HG03378 (cell line): ENCODE results near the gene MSL3B.

Source experiments
- ATAC-seq: cut with Tn5 transposase; IDR thresholded peaks from one replicate; pipeline ENCODE4 v1.9.1; 2021; ENCODE audit warnings: mild to moderate bottlenecking, moderate library complexity; ENCODE audit not compliant: unreplicated experiment

Gene MSL3B

DNA sequence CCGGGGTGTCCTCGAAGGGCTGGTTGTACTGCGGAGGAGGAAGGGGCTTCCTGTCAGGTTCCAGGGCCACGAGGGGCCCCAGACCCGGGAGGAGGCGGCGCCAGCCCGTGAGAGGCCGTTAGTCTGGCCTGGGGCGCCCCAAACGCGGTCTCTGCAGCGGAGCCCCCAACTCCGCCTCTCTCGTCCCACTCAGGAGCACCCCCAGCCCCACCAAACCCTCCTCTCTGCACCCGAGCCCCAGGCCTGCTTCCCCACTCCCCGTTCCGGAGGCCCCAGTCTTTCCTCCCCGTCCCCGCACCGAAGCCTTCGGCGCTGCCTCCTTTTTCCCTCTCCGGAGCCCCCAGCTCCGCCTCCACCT lies 14.3 kb downstream of the MSL3B start:
- no peak for ATAC-seq

DNA sequence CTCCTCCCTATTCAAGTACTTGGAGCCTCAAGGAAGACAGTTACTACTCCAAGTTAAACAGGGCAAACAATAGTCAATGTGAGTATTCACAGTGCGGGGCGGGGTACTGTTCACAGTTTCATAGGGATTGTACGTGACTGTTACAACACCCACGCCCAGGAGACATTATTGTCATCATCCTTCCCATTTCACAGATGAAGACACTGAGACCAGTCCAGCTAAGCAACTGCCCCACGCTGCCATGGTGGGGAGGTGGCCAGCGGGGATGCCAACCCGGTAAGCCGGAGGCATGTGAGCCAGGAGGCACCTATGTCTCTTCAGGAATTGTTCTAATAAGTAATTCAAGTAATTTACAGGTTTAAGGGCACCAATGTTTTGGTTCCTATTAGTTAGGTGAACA lies 14.8 kb downstream of the MSL3B start:
- no peak for ATAC-seq

DNA sequence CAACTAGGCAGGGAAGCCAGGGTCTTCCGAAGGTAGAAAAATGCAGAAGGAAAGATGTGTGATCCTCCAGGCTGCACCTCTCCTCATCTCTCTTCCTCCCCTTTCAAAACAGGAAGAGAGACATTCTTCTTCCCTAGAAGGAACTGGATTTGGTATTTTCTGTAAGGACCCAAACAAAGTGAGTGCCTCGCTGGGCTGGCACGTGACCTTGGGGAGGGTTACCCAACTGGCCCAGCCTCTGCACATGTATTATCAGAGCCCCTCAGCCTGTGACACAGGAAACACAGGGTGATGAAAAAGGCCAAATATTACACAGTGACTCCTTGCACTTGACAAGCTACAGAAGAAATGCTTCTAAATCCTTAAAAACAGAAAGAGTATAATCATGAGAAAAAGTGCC lies 16.1 kb downstream of the MSL3B start:
- ATAC-seq: no peak

DNA sequence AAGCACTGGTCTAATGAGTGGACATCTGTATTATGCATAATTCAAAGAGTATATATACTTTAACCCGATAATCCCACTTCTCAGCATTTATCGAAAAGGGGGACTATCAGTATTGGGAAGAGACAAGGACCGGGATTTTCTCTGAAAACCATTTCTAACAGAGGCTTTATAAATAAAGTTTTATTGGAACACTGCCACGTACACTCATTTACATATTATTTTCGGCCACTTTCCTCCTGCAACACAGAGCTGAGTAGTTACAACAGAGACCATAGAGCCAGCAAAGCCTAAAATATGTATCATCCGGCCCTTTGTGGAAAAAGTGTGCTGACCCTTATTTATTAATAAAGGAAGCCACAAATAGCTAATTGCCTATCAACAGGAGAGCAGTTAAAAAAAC lies 17.0 kb downstream of the MSL3B start:
- ATAC-seq: no peak

DNA sequence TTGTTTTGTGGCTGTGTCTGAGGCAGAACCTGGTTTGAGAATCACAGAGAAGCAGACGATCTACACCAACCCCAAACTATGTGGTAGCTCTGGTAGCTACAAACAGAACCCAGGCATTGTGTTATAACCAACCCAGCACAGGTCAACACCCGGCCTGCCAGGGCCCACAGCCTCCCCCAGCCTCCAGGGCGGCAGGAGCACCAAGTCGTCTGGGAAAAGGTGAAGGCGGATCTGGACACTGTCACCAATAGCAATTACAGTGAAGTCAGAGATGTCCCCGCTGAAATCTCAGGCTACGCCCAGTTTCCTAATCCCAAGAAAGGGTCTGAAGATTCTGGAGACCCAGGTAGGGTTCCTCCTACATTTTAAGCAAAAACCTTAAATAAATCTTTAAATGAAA lies 17.4 kb downstream of the MSL3B start:
- ATAC-seq: no peak

DNA sequence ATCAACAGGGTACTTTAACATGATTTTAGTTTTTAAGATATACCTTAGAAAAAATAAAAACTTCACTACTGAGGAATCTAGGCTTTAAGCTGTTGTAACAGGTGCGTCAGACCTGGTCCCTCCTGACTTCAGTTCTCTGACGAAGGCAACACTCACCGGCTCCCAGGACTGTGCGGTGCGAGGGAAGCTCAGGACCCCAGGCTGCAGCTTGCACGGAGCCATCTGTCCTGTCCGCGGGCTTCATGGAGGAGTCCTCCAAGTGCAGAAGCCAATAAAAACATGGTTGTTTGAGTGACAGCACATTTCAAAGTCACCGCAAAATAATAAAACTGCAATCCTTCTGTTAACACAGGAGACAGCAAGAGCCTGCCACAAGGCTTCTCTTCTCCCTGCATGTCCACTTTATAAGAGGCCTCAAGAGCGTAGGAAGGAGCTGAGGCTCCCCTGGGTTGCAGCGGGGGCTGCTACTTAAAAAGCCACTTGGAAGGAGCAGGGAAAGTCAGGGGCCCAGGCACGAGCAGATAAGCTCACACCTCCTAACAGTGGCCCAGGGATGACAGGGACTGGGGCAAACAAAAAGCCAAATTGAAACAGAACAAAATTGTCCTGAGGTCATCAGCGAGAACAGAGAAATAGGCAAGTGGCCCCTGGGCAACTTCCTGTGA lies 18.4 kb downstream of the MSL3B start:
- no peak for ATAC-seq

DNA sequence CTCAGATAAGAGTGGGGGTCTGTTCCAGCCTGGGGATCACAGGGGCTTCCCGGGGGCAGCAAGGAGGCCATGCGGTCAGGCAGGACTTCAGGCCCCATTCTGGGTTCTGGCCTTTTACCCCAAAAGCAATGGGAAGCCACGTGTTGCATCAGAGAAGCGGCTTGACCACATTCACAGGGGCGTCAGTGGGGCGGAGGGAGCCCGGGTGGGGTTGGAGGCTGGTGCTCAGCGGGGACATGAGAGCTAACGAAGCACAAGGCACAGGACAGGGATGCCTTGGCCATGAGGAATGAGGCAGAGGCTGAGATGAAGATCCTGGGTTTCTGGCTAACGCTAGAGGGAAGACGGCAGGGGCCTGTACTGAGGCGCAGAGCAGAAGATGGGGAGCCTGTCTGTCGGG lies 19.9 kb downstream of the MSL3B start:
- no peak for ATAC-seq

DNA sequence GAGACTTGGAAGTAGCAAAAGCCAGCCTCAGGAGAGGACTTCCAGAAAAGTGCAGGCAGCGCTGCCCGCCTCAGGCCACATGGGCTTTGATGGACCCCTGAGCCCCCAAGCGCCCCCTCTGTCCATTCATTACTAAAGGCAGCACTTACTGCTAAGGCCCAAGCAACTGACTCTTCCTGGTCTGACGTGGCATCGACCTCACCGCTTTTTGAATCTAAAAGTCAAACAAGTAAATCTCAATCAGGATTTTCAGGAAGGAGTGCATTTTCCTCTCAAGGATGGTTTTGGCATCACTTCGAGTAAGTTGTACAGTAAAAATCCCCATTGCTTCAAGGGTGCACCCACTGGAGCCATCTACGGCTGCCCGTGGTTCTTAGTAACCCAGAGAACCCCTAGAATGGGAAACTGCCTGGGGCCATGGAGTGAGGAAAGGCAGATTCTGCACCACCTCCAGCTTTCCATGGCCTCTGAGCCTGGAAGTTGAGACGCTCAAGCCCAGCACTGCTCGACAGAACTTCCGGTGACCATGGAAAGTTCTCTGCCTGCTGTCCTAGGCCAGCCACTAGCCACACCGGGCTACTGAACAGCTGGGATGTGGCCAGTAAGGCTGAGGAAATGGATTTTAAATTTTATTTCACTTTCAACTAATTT lies 20.8 kb downstream of the MSL3B start:
- ATAC-seq: no peak

DNA sequence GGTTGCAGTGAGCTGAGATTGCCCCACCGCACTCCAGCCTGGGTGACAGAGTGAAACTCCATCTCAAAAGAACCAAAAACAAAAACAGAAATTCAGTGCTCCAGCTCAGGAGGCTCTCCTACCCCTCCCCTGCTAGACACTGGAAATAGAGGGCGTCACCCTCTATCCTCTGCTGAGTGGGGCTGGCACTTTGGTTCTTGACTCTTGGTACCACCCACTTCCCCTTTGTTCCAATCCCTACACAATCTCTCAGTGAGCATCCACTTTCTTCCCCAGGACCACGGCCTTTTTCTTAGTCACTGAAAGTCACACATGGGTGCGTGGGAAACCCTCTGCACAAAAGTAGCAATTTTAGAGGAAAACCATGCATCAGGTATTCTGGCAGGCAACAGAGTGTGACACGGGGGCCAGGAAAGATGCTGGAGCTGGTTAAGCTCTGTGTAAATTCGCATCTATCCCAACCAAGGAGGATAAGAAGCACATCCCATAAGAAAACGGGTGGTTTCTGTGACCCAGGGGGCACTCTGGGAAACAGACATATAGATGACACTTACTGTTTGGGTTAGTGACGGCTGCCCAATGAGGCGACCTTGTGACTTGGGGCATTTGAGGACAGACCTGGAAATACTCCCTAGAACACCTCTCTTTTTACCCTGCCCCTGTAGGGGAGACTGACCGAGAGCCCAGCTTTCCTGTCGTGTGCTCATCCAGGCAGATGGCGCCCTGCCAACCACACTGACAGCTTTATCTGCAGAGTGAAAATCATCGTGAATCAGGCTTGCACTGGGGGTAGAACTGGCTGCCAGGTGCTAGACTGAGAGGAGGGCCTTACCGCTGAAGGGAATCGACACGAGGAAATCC lies 21.6 kb downstream of the MSL3B start:
- no peak for ATAC-seq

DNA sequence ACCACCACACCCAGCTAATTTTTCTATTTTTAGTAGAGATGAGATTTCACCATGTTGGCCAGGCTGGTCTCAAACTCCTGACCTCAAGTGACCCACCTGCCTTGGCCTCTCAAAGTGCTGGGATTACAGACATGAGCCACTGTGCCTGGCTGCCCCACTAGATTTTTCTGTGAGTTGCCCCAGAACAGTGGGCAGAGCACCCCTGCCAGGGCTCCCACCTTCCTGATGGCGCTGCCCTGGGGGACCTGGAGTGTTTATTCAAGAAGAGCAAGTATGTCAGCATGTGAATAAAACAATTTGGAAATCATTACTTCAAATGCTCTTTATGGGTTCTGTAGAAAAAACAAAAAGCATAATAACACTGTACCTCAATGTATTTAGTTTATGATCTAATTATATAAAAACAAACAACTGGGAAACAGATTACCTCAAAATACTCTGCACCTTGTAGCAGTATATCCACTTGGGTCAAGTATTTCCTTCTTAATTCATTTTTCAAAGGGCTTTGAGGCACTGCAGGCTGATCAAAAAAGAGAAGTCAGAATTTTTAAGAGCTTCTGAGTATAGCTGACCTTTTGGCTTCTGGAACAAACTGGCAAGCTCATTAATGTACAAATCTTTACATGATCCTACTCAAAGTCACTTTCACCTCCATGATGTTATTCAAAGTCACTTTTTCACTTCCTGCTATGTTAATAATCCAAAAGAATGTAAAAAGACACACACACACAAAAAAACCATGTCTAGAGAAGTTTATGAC lies 22.7 kb downstream of the MSL3B start:
- no peak for ATAC-seq

DNA sequence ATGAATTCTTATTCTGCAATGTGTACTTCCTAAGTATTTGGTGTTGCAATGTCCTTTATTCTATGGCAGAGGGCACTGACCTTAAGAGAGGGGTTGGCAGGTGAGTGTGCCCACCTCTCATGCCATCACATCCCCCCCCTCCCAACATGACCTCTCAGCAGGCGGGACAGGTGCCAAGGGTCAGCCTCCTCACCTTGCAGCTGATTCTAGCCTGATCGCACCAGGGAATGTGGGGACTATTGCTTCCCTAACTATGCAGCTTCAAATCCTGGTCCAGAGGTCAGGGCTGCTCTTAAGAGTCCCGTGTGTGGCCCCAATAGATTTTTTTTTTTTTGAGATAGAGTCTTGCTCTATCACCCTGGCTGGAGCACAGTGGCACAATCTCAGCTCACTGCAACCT lies 23.4 kb downstream of the MSL3B start:
- no peak for ATAC-seq

DNA sequence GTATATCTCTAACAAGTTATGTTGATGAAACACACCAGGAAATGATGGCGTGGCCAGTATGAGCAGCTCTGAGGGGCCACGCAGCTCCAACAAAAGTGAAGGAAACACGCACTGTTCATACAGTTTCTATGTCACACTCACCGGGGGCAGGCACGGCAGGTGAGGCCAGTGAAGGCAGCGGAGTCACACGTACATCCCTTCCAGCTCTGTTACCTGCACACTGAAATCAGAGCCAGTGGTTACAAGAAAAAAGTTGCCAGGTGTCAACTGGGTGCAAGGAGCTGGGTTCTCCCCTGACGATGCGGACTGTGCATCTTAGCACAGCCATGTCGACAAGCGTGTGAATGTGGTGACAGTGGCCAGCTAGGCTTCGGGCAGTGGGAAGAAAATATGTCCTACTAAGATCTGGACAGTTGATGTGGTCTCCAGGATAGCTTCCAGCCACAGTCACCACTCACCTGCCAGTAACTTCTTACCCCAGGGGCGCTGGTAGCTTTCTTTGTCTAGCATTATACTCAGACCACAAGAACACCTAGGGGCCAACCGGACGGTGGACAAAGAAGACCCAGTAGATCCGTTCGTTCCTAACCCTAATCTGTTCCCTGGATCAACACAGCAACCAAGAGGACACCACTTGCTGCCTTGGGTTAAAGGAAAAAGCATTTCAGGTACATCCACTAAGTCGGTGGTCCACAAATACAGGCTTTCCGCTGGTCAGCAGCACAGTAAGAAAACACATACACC lies 23.9 kb downstream of the MSL3B start:
- no peak for ATAC-seq

DNA sequence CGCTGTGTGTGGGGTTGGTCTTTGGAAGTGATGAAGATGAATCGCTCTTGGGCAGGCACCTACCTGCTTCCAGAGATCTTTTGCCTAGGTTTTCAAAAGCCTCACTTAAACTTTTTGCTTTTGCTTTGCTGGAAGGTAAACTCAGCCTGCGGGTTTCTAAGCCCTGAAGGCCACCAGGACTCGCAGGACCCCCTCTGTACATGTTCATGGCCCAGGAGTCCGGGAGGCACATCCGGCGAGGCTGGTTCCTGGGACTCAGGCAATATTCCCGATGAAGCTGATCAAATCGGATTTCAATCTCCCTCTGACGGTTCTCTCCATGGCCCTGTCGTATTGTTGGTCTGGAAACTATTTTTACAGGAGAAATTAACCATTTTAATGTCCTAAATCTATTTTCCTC lies 27.0 kb downstream of the MSL3B start:
- ATAC-seq: no peak

DNA sequence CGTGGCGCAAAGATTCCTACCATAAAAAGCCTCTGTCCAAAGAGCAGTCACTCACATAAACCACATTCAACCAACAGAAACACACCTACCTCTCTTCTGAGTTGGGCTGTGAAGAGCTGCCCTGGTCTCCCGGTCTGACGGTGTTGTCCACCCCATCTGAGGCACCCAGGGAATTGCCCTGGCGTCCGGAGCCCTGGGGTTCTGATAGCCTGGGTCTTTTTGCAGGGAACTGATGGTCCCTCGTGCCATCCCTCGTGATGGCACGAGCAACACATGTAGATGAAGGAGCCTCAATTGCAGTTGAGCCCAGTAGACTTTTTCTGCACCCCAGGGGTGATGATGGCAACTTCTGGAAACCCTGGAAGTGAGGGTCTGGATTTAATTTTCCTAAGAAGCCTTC lies 27.7 kb downstream of the MSL3B start:
- ATAC-seq: no peak

DNA sequence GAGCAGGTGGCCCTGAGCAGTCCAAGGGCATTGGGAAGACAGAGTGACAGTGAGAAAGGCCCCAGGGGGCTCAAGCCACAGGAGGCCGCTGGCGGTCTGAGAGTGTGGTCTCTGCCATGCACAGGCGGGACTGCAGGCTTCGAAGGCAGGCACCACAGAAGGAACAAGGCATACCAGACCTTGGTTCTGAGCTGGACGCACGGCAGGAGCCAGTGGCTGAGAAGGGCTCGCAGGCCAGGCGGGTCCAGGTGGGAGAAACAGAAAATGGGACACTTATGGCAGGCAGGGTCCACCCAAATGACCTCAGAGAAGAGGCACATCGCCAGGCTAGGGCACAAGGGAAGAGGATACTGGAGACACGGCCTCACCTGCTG lies 28.8 kb downstream of the MSL3B start:
- ATAC-seq: no peak

DNA sequence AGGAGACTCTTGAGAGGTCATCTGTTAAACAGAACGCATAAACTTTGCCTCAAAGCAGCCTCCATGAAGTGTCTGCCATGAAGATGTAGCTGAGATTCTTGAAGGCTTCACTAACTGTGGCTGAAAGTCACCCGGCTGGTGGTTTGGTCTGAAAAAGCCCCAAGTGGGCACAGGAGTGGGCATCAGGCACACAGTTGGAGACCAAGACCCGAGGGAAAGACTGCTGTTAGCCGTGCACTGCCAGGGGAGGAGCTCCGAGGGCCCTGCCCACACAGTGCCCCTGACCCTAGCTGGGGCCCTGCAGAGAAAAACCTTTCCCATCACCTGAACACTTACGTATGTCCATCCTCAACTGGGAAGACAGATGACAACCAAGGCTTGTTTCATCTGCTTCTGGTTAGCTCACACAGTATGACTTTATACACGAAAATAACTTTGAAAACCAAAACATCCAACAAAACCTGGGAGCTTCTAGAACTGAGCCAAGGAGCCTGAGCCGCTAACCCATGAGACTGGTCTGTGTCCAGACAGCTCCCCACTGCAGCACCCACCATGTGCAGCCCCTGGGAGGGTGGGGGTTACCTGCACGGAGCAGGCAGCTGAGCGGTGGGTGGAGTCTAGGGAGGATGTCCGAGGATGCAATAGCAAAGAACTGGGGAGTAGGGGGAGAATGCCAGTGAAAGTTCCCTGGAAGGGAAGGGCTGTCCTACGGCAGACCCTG lies 29.3 kb downstream of the MSL3B start:
- no peak for ATAC-seq

DNA sequence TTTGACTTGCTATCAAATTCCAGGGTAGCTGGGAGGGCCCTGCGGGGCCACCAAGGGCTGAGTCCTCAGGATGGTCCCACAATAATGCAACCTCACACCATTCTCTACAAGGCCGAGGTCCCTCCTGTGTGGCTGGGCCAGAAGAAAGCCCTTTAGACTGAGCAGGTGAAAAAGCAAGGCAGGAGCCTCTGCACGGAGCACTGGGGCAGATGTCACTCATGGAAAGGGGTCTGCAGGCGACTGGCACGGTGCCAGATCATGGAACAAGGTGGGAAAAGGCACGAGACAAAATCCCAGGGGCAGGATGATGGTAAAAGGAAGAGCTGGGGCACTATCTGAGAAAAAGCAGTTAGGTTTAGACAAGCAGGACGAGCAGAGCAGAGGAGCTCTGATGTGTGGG lies 29.9 kb downstream of the MSL3B start:
- no peak for ATAC-seq

DNA sequence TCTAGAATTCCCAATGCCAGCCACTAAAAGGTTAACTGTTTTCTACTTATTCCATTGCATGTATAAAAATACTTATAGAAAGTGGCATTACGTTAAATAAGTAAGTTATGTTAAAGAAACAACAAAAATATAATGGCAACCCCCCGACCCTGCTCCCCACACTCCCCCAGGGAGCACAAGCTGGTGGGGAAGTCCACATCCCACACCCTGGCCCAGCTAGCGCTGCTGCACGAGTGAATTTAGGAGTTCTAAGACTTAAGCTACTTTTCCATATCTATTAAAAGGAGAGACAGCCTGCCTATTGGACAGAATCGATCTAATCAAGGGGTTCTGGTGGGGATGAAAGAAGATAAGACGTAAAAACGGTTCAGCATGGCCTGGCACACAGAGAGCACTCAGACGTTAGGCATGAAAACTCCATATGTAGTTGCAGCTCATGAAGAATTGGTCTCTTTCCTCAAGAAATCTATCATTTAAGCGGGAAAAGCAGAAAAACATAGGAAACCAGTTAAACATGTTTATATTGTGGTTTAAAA lies 30.4 kb downstream of the MSL3B start:
- no peak for ATAC-seq

DNA sequence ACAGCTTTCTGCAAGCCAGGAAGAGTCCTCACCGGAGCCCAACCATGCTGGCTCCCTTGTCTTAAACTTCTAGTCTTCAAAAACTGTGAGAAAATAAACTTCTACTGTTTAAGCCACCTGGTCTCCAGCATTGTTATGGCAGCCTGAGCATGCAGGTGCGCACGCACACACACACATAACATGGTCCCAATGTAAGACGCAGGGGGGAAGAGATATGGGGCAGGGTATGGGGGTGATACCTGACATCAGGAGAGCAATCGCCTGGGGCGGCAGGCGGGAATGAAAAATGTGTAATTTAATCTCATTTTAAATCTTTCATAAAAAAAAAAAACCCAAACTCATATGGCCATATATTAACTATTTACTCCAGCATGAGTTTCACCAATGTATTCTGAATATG lies 31.8 kb downstream of the MSL3B start:
- ATAC-seq: no peak
